HG02938 (cell line): ENCODE measurements around the gene TLR1.
A peak's percentile ranks its signal among the peaks of the same experiment; 100 is the strongest.
"Not testable (repeated sequence)": the region's sequence is repeated elsewhere in the genome, so short reads cannot be mapped to it uniquely, and the experiment has no call there.

Experiments
- ATAC-seq: cut with Tn5 transposase; IDR thresholded peaks from one replicate; pipeline ENCODE4 v1.9.1; 2021; ENCODE audit warnings: mild to moderate bottlenecking, moderate library complexity; ENCODE audit not compliant: unreplicated experiment

Gene TLR1

GRCh38 chr4:38777925-38778324 lies 26.7 kb downstream of the TLR1 start:
- not testable (repeated sequence) for ATAC-seq

DNA sequence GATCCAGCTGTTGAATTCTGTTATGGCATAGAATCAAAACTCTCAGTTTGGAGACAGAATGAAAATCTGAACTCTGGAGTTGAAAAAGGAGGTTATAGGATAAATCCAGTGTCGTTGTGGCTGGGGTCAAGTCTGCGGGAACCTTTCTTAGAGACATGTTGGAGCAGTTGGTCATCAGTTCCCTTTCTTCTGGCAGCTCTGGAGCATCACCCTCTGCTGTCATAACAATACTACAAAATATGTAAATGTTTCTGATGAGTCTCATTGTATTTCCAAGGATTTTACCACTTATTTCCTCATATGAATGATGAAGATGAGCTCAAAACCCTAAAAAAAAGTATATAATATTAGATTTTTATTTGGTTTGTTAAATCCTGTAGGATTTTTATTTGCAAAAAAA lies 29.3 kb downstream of the TLR1 start:
- no peak for ATAC-seq

DNA sequence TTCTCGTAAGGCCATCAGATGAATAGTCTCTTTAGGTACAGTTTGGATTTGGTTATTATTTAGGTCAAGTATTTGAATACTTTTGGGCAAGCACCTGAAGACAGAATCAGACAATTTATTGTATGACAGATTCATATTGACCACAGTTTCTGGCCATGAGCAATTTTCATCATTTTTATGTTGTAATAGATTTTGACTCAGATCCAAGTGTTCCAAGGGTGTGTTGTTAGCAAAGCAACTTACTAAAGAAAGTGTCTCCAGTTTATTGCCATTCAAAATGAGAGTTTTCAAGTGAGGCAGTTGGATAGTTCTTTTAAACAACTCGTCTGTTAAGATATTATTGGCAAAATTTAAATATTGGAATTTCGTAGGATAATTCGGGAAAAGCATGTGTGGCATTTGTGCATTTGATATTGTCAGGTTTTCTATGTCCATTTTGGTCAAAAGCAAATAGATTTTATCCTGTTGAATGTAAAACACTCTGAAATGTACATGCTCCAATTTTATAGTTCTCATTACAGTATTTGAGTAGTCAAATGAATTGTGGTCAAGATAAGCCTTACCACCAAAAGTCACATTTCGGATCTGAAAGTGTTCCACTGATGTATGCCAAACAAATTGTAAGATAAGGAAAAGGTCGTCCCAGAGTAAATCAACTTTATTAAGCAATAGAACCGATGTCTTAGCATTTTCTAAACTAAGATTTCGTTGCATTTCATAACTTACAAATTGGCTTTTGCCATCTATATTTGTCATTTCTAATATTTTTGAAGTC lies 30.2 kb downstream of the TLR1 start:
- ATAC-seq: no peak

GRCh38 chr4:38770281-38770680 lies 34.3 kb downstream of the TLR1 start:
- not testable (repeated sequence) for ATAC-seq

GRCh38 chr4:38769857-38770256 lies 34.7 kb downstream of the TLR1 start:
- no peak for ATAC-seq

GRCh38 chr4:38769441-38769840 lies 35.1 kb downstream of the TLR1 start:
- no peak for ATAC-seq

DNA sequence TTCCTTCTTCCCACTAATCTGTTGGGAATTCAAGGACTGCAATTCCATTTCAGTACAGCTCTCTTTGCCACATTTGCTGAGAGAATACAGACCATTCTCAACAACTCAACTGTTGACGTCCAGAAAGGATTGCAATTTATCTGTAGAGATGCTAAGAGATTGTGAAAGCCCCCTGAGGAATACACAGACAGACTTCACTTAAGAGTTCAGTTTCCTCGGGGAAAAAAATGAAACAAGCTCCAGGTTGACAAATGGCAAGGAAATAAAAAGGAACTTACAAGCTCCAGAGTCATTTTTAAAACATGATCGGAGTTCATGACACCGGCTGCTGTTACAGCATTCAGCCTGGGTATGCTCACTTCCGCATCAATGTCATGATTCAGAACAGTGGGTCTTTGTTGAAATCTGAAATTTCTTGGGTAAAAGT lies 35.6 kb downstream of the TLR1 start:
- ATAC-seq: no peak

- ATAC-seq: not testable (repeated sequence)
Measured at GRCh38 chr4:38766940-38767339, 37.7 kb downstream of the TLR1 start.

GRCh38 chr4:38765382-38765781 lies 39.2 kb downstream of the TLR1 start:
- no peak for ATAC-seq

DNA sequence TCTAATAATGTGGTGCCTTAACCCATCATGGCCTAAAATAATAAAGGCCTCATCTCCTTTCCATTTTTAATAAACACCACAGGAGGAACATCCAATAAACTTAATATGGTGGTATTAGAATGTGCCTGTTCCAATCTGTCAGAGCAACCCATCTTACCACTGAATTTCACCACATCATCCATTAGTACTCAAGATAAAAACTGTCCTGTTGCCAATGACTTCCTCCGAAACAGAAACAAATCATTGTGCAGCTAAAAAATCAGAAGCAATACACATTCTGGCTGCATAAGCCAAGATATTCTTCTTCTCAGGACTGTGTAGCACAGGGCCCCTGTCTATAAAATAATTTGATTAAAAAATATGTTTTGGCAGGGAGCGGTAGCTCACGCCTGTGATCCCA lies 40.3 kb downstream of the TLR1 start:
- no peak for ATAC-seq

DNA sequence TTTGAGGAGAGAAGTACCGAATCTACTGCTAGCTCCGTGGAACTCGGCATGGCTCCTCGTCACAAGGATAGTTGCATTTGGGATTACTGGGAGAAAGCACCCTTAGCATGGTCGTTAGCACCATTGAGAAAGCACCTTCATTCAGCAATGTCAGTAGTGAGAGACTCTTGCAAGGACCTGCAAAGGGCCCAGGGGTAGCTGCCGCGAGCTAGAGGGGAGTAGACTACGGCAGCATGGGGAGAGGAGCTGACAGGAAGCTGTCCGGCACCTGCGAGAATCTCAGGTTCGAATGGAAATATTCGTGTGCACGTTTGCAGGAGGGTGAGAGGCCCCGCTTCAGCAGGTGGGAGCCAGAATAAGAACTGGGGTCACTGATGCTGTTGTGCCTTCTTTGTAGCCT lies 42.0 kb downstream of the TLR1 start:
- peak; percentile 25 for ATAC-seq

- ATAC-seq: no peak
Measured at GRCh38 chr4:38759790-38760122, 44.8 kb downstream of the TLR1 start.

DNA sequence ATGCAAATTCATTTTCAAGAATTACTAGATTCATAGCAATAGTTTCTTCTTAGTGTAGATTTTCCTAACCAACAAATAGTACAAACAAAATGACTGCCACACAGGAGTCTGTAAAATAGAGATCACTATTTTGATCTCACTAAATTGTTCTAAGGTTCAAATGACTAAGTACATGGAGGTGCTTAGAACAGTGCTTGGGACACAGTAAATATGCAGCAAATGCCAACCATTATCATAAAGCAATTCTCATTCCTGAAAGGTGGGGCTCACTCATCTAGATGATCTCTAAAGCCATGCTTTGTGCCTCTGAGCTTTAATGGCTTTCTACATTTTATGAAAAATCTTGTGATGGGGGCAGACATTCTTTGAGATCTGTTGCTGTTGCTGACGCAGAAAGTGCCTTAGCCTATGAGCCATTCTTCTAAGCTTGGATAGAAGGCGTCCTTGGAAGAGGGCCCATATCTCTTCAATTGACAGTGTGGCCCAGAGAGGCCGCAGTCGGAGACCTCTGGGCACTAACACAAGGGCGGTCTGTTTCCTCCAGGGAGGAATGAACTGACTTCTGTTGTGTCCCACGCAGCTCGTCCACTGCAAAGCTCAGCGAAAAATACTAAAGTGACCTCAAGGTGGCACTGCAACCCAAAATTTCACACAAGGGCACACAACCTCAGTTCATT lies 45.3 kb downstream of the TLR1 start:
- ATAC-seq: no peak

DNA sequence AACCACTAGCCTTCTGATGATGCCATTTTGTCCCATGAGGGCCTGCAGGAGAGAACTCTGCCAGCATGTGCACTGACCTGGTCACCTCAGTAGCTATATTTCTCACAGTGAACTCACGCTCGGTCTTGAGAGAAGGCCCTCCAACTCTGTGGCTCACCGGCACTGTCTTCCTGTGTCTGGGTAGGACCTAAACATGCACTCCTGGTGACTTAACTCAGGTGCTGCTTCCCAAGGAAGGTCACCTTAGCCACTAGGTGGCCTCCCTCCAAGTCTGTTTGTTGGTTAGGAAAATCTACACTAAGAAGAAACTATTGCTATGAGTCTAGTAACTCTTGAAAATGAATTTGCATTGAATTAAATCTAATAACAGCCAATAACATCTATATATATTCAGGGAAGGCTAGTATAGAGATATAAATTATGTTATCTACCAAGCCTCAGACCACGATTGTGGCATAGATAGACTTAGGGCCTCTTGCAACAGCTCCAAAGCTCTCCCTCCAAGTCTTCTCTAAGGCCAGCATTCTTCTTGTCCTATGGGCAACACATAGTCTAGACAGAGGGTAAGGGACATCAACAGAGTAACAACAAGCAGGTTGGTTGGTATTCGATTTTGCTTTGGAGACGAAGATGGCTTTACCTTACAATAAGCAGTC lies 46.5 kb downstream of the TLR1 start:
- no peak for ATAC-seq

DNA sequence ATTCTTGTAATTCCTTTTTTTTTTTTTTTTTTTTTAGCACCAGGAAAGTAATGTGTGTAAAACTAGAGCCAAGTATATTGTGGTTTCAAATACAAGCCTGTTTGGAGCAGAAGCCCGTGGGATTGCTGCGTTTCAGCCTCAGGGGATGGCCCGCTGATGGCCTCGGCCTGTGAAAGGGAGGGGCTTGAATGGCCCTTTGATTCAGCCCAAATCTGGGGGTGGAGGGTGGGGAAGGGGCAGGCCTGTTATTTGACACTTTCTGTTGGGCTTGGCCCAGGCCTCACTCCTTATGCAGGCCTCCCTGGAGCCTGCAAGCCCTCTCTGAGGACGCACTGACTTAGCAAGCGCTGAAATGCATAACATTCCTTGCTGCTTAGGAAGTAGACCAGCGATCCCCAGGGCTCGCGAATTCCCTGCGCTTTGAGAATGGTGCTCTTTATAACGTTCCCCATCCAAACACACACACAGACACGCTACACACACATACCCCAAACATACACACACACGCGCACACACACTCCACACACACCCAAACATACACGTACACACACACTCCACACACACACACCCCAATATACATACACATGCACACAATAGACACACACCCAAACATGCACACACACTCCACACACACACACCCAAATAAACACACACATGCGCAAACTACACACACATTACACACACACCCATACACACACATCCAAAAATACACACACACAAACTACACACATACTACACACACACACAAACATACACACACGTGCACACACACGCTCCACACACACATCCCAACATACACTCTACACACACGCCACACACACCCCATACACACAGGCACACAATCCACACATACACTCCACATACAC lies 51.4 kb downstream of the TLR1 start:
- ATAC-seq: no peak

DNA sequence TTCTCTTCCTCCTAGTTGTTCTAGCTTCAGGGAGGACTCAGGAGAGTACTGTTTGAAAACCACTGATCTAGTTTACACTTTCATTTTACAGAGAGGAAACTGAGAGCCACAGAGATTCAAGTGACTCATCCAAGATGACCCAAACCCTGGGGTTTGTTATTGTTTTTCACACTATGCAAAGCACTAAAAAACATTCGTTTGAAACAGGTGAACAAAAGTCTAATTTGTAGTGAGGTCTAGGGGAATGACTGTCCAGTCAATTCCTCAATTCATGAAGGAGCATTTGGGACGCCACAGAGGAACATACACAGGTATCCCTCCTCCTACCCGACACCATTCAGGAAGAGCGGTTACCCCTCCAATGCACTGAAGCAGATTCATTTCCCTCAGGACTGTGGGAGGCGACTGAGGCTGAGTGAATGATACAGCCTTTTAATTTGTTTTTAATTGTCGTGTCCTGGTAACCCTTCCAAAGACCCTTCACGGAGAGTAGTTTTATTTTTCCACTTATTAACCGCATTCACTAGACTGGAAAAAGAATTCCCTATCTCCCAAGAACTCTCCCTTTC lies 52.1 kb downstream of the TLR1 start:
- peak; percentile 99 for ATAC-seq

- no peak for ATAC-seq
Measured at GRCh38 chr4:38751341-38752010, 53.1 kb downstream of the TLR1 start.

- ATAC-seq: no peak
Measured at GRCh38 chr4:38749336-38749735, 55.3 kb downstream of the TLR1 start.

GRCh38 chr4:38747629-38748028 lies 57.0 kb downstream of the TLR1 start:
- ATAC-seq: no peak
